Tibial nerve (tissue), 3 donors: ENCODE measurements around the gene CRNKL1.

Source experiments
- POLR2A ChIP-seq, 2 donors: fragments of 450-650 bp; IDR thresholded peaks; one replicate each; pipeline ENCODE4 v1.6.1; 2017; ENCODE audit warnings: antibody characterized with exemption in 2 of 2, mild to moderate bottlenecking in 2 of 2, moderate library complexity in 2 of 2
- TF ChIP-seq, protein P1 (sequence below), 5 experiments: fragments of 200-600 bp in 3 of 5; fragments of 450-650 bp in 2 of 5; sonication (generic) in 3 of 5; IDR thresholded peaks; one replicate each; pipeline ENCODE4 v1.5.1; 2016 to 2019; ENCODE audit warnings: antibody characterized with exemption in 5 of 5, mild to moderate bottlenecking in 3 of 5, moderate library complexity in 2 of 5

DNA sequence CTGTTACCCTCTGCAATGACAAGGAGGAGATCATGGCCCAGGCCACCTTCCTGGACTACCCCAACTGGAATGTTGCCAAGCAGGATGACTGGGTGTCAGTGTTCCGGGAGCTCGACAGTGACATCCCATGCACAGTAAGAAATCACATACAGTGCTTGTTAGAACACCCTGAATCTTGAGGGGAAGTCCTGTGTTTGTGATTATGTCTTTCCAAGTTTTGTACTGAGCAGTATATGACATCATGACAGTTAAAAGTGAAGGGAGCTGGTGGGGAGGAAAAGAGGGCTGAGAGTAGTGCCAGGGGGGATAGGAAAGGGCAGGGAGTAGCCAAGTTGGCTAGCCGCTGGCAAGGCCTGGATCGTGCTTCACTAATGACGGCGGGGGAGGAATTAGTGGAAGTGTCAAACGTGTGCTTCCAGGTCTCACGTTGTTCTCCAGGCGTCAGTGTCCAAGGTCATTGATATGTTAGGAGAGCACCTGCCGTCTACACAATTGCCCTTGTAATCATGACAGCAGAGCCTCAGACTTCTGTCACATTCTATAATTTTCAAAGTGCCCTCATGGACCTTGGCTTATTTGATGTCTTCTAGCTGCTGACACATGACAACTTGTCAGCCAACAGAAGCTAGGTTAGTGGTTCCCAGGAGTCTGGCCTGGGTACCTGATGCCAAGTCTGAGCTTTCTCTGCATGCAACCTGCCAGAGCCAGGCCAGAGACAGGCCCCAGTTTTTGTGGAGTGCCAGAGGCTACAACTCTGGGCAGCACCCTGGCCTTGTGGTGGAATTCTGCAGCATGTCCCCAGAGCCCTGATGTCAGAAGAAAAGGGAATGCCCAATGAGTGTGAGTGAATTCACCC is 18.8 kb upstream of the CRNKL1 start:
- TF ChIP-seq, protein P1, sequence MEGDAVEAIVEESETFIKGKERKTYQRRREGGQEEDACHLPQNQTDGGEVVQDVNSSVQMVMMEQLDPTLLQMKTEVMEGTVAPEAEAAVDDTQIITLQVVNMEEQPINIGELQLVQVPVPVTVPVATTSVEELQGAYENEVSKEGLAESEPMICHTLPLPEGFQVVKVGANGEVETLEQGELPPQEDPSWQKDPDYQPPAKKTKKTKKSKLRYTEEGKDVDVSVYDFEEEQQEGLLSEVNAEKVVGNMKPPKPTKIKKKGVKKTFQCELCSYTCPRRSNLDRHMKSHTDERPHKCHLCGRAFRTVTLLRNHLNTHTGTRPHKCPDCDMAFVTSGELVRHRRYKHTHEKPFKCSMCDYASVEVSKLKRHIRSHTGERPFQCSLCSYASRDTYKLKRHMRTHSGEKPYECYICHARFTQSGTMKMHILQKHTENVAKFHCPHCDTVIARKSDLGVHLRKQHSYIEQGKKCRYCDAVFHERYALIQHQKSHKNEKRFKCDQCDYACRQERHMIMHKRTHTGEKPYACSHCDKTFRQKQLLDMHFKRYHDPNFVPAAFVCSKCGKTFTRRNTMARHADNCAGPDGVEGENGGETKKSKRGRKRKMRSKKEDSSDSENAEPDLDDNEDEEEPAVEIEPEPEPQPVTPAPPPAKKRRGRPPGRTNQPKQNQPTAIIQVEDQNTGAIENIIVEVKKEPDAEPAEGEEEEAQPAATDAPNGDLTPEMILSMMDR (IDR thresholded peaks at IDR 0.05) = no peak
- no peak for TF ChIP-seq POLR2A (IDR thresholded peaks at IDR 0.05)
